ENCODE data around the gene DCAF12. TPM values are rescaled to one million over a fixed set of nuclear protein-coding genes. Genes with fewer than 3 reads are reported as not detected.
A peak's percentile ranks its signal among the peaks of the same experiment; 100 is the strongest.
"Not testable (repeated sequence)": the region's sequence is repeated elsewhere in the genome, so short reads cannot be mapped to it uniquely, and the experiment has no call there.

Gene DCAF12
- total RNA-seq, 2 experiments from 2014 or later = 44.1 to 46.9 TPM

- H3K27me3 Mint-ChIP-seq = no peaks in the 10 kb centered on the region
- H3K4me1 Mint-ChIP-seq = peaks cover 58% of the 10 kb centered on the region
- H3K4me3 Mint-ChIP-seq = peak within 1 kb of the TSS; percentile 89
- peak within 1 kb of the TSS; percentile 97 for H3K27ac Mint-ChIP-seq
- H3K36me3 Mint-ChIP-seq (ENCODE audit: low read depth) = peaks cover 5% of the 10 kb centered on the region
- ChIA-PET POLR2A (interaction anchor here (0.6 to 2.7 kb wide), 28 partner anchors 9 to 758 kb away, joined by 3 to 16 read pairs (median 4); partner anchors contain the start of genes DCAF12, NFX1, UBAP1 and UBE2R2), CTCF (interaction anchor here (0.8 to 2.5 kb wide), 5 partner anchors 24 to 355 kb away, joined by 3 to 11 read pairs (median 4); no protein-coding TSS in a partner anchor)
- peak; percentile 97 for DNase-seq
- H3K9me3 Mint-ChIP-seq = no peaks in the 10 kb centered on the region
These were observed 77.5 kb downstream of the DCAF12 start, which contains the start of gene UBAP2 for GRCh38 chr9:34048727-34049629. UBAP2 (minus strand) TSS chr9:34048887; CDS start chr9:34017148, 31,739 bp downstream.

- ChIA-PET CTCF (interaction anchor here (0.6 to 1.9 kb wide), 5 partner anchors 25 to 570 kb away, joined by 3 to 7 read pairs (median 3); no protein-coding TSS in a partner anchor), POLR2A (interaction anchor here (0.6 to 2.7 kb wide), 30 partner anchors 8 to 758 kb away, joined by 3 to 16 read pairs (median 4); partner anchors contain the start of genes DCAF12, NFX1, UBAP1 and UBE2R2)
- H3K4me3 Mint-ChIP-seq = peak overlapping the region; percentile 89
- H3K4me1 Mint-ChIP-seq = peaks cover 52% of the 10 kb centered on the region
- H3K36me3 Mint-ChIP-seq (ENCODE audit: low read depth) = peaks cover 5% of the 10 kb centered on the region
- no peaks in the 10 kb centered on the region for H3K27me3 Mint-ChIP-seq
- DNase-seq = peak; percentile 64
- H3K9me3 Mint-ChIP-seq = no peaks in the 10 kb centered on the region
- H3K27ac Mint-ChIP-seq = peak overlapping the region; percentile 97
These were observed 78.4 kb downstream of the DCAF12 start for GRCh38 chr9:34047864-34048726.

GRCh38 chr9:34046784-34047379 is 79.6 kb downstream of the DCAF12 start:
- Mint-ChIP-seq H3K4me3 (peak overlapping the region; percentile 89), H3K4me1 (peaks cover 41% of the 10 kb centered on the region), H3K27ac (peak overlapping the region; percentile 49), H3K36me3 (ENCODE audit: low read depth) (peaks cover 14% of the 10 kb centered on the region), H3K9me3 (no peaks in the 10 kb centered on the region), H3K27me3 (no peaks in the 10 kb centered on the region)
- CTCF ChIA-PET = interaction anchor here (0.6 kb wide), 1 partner anchor 27 kb away, joined by 3 read pairs; no protein-coding TSS in a partner anchor
- POLR2A ChIA-PET = interaction anchor here (0.7 to 1.9 kb wide), 3 partner anchors 20 to 284 kb away, joined by 4 to 7 read pairs (median 4); no protein-coding TSS in a partner anchor
- DNase-seq = no peak

- Mint-ChIP-seq H3K27ac (no peak overlapping the region), H3K4me1 (peaks cover 37% of the 10 kb centered on the region), H3K36me3 (ENCODE audit: low read depth) (peaks cover 21% of the 10 kb centered on the region), H3K4me3 (no peak overlapping the region), H3K27me3 (no peaks in the 10 kb centered on the region), H3K9me3 (no peaks in the 10 kb centered on the region)
- DNase-seq = no peak
- ChIA-PET CTCF (interaction anchor here (0.6 to 1.0 kb wide), 3 partner anchors 28 to 207 kb away, joined by 3 read pairs; no protein-coding TSS in a partner anchor), POLR2A (no interaction called here)
These were observed 80.6 kb downstream of the DCAF12 start for GRCh38 chr9:34045903-34046302.

GRCh38 chr9:34042074-34042473 is 84.4 kb downstream of the DCAF12 start:
- H3K4me3 Mint-ChIP-seq, DNase-seq, H3K27me3 Mint-ChIP-seq, POLR2A ChIA-PET, H3K27ac Mint-ChIP-seq, H3K9me3 Mint-ChIP-seq: not testable (repeated sequence)
- CTCF ChIA-PET = interaction anchor here (1.1 kb wide), 1 partner anchor 32 kb away, joined by 3 read pairs; no protein-coding TSS in a partner anchor
- Mint-ChIP-seq H3K4me1 (peaks cover 14% of the 10 kb centered on the region), H3K36me3 (ENCODE audit: low read depth) (peaks cover 39% of the 10 kb centered on the region)

GRCh38 chr9:34038851-34039250 is 87.6 kb downstream of the DCAF12 start:
- H3K27me3 Mint-ChIP-seq, H3K9me3 Mint-ChIP-seq, H3K4me1 Mint-ChIP-seq, DNase-seq, CTCF ChIA-PET, POLR2A ChIA-PET, H3K4me3 Mint-ChIP-seq, H3K27ac Mint-ChIP-seq: not testable (repeated sequence)
- peaks cover 42% of the 10 kb centered on the region for H3K36me3 Mint-ChIP-seq (ENCODE audit: low read depth)

- Mint-ChIP-seq H3K4me3 (no peak overlapping the region), H3K4me1 (peaks cover 8% of the 10 kb centered on the region), H3K27ac (no peak overlapping the region), H3K36me3 (ENCODE audit: low read depth) (peaks cover 44% of the 10 kb centered on the region), H3K27me3 (no peaks in the 10 kb centered on the region), H3K9me3 (no peaks in the 10 kb centered on the region)
- ChIA-PET CTCF (interaction anchor here (0.7 kb wide), 1 partner anchor 16 kb away, joined by 3 read pairs; no protein-coding TSS in a partner anchor), POLR2A (interaction anchor here (0.7 kb wide), 1 partner anchor 11 kb away, joined by 3 read pairs; the partner anchor contains the start of gene UBAP2)
- no peak for DNase-seq
These were observed 88.9 kb downstream of the DCAF12 start for GRCh38 chr9:34037626-34038025.

GRCh38 chr9:34036625-34037024 is 89.9 kb downstream of the DCAF12 start:
- ChIA-PET CTCF (interaction anchor here (0.7 kb wide), 1 partner anchor 299 kb away, joined by 3 read pairs; no protein-coding TSS in a partner anchor), POLR2A (interaction anchor here (1.3 kb wide), 1 partner anchor 9 kb away, joined by 4 read pairs; no protein-coding TSS in a partner anchor)
- H3K4me1 Mint-ChIP-seq = peaks cover 8% of the 10 kb centered on the region
- H3K9me3 Mint-ChIP-seq = no peaks in the 10 kb centered on the region
- no peak overlapping the region for H3K4me3 Mint-ChIP-seq
- no peak for DNase-seq
- H3K36me3 Mint-ChIP-seq (ENCODE audit: low read depth) = peaks cover 42% of the 10 kb centered on the region
- H3K27ac Mint-ChIP-seq = no peak overlapping the region
- H3K27me3 Mint-ChIP-seq = no peaks in the 10 kb centered on the region

Other genes with a start within 250 kb of the DCAF12 start
- gene UBAP2, start 77.8 kb downstream of the DCAF12 start, total RNA-seq = 10 to 100 TPM; 42.6 to 43.7 TPM
- gene UBAP1, start 52.3 kb upstream of the DCAF12 start, total RNA-seq = 10 to 100 TPM; 35.6 to 39.1 TPM
- 1 to 10 TPM; 8.4 to 8.6 TPM for gene KIF24, start 202.6 kb upstream of the DCAF12 start, total RNA-seq
- gene NUDT2, start 202.9 kb upstream of the DCAF12 start, total RNA-seq = 10 to 100 TPM; 33.3 to 35.0 TPM

Measured in activated CD4-positive, alpha-beta memory T cell treated with anti-CD3 and anti-CD28 coated beads, Interleukin-2, amount 10 ng/mL, durations not matched to agents 7 days and 5 days (primary cell).